HFFc6 (cell line): Measurements from ENCODE around the gene WDR47. TPM values are rescaled to one million over a fixed set of nuclear protein-coding genes. Genes with fewer than 3 reads are reported as not detected.

Experiments
- DNase-seq: peaks from one replicate; pipeline ENCODE4 v3.0.0-alpha.2; 2018
- H3K27ac Mint-ChIP-seq: 2 replicates; pipeline ENCODE4 v1.8.0; 2020; ENCODE audit warnings: mild to moderate bottlenecking, mixed read lengths
- H3K27me3 Mint-ChIP-seq: 2 replicates; pipeline ENCODE4 v1.8.0; 2021; ENCODE audit warnings: mild to moderate bottlenecking, moderate library complexity, mixed read lengths; ENCODE audit not compliant: insufficient read depth
- H3K36me3 Mint-ChIP-seq: 2 replicates; pipeline ENCODE4 v1.8.0; 2021; ENCODE audit warnings: low read depth, mixed read lengths
- H3K4me1 Mint-ChIP-seq: 2 replicates; pipeline ENCODE4 v1.8.0; 2020; ENCODE audit warnings: low read depth, mixed read lengths
- H3K4me3 Mint-ChIP-seq: 2 replicates; pipeline ENCODE4 v1.8.0; 2020; ENCODE audit warnings: mild to moderate bottlenecking, moderate library complexity, mixed read lengths
- H3K9me3 Mint-ChIP-seq: 2 replicates; pipeline ENCODE4 v1.8.0; 2020; ENCODE audit warnings: mild to moderate bottlenecking, mixed read lengths
- total RNA-seq, 6 experiments: library from RNA; stranded (reverse); fragmentation: NEBNext Ultra II Directional; extraction: Animal tissue kit (Norgen Biotek cat#: 25700); gene quantifications; 2 replicates in 1 of 6; 3 replicates in 5 of 6; pipeline ENCODE4 v1.2.3, GENCODE V29; 2021
- TF ChIP-seq, protein P1 (sequence below): fragments of 200-600 bp; sonication (generic); IDR thresholded peaks from 2 replicates; pipeline ENCODE4 v1.5.0; 2021; ENCODE audit warnings: antibody characterized with exemption, mild to moderate bottlenecking

The WDR47 gene
- total RNA-seq, 6 experiments from 2014 or later: 13.8 to 18.2 (median 17.5) TPM

DNA sequence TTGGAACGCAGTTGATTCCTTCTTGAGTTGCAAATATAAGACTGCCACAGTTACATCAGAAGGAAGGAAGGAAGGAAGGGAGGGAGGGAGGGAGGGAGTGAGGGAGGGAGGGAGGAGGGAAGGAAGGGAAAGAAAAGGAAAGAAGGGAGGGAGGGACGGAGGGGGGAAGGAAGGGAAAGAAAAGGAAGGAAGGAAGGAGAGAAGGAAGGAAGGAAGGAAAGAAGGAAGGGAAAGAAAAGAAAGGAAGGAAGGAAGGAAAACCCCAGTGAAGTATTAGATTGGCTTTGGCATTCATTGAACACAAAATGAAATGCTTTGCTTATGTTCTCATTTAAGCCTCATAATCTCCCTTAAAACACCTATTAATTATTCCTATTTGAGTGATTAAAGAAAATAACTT is 6.4 kb upstream of the WDR47 start:
- TF ChIP-seq, protein P1, sequence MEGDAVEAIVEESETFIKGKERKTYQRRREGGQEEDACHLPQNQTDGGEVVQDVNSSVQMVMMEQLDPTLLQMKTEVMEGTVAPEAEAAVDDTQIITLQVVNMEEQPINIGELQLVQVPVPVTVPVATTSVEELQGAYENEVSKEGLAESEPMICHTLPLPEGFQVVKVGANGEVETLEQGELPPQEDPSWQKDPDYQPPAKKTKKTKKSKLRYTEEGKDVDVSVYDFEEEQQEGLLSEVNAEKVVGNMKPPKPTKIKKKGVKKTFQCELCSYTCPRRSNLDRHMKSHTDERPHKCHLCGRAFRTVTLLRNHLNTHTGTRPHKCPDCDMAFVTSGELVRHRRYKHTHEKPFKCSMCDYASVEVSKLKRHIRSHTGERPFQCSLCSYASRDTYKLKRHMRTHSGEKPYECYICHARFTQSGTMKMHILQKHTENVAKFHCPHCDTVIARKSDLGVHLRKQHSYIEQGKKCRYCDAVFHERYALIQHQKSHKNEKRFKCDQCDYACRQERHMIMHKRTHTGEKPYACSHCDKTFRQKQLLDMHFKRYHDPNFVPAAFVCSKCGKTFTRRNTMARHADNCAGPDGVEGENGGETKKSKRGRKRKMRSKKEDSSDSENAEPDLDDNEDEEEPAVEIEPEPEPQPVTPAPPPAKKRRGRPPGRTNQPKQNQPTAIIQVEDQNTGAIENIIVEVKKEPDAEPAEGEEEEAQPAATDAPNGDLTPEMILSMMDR: no peak
- H3K27ac Mint-ChIP-seq: no peak overlapping the region
- H3K4me1 Mint-ChIP-seq: 0 out of 2 replicates have a peak, but pooled peaks cover 7% of the 10 kb centered on the region
- no peaks in the 10 kb centered on the region for H3K9me3 Mint-ChIP-seq
- peaks cover 4% of the 10 kb centered on the region for H3K27me3 Mint-ChIP-seq
- no peaks in the 10 kb centered on the region for H3K36me3 Mint-ChIP-seq
- no peak for DNase-seq
- no peak overlapping the region for H3K4me3 Mint-ChIP-seq

DNA sequence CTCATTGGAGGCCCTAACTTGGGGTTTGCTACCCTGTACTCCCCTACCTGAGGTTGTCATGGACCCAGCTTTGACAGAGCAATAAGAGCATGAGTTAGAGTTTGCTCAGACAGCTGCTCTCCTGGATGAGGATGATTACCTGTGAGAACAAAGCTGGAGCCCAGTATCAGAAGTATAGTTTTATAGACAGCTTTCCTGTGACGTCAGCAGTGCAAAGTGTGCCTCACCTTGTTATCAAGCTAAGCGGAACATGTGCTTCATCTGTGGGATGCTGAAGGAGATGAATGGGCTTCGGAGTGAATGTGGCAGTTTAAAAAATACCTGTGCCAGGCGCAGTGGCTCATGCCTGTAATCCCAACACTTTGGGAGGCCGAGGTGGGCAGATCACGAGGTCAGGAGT is 5.4 kb upstream of the WDR47 start:
- no peak for DNase-seq
- TF ChIP-seq, protein P1: no peak
- no peaks in the 10 kb centered on the region for H3K9me3 Mint-ChIP-seq
- H3K4me1 Mint-ChIP-seq: 0 out of 2 replicates have a peak, but pooled peaks cover 7% of the 10 kb centered on the region
- no peak overlapping the region for H3K4me3 Mint-ChIP-seq
- H3K36me3 Mint-ChIP-seq: no peaks in the 10 kb centered on the region
- H3K27me3 Mint-ChIP-seq: peaks cover 4% of the 10 kb centered on the region; the same call in 1 of the 2 replicates
- H3K27ac Mint-ChIP-seq: no peak overlapping the region

DNA sequence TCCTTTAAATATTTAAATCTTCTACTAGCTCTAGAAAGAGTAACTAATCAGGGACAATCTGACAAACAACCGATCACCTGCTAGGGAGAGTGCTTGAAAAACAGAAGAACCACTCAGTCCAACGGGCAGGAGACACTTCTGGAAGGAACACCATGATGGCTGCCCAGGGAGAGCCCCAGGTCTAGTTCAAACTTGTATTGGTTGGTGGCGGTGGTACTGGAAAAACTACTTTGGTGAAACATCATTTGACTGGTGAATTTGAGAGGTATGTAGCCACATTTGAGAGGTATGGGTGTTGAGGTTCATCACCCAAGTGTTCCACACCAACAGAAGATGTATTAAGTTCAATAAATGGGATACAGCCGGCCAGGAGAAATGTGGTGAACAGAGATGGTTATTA is 4.8 kb upstream of the WDR47 start:
- no peak overlapping the region for H3K4me3 Mint-ChIP-seq

DNA sequence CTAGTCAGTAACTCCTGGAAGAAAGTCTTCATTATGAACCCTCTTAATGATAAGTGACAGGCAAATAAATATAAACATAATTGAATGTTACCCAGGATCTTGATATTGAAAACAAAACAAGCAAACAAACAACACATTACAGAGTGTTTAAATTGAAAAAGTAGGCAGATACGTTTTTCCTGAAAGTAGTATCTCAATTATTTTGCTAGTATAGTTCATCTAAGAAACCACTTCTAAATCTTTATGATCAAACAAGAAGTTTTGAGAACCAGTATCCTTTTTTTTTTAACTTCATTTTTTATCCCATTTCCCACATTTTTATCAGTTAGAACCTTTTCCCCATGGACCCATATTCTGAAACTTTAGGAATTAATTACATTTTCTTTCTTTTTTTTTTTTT is 3.7 kb upstream of the WDR47 start:
- no peak overlapping the region for H3K4me3 Mint-ChIP-seq
- TF ChIP-seq, protein P1: no peak

More for the DNA sequence above, 4.8 kb upstream of the WDR47 start:
- H3K27ac Mint-ChIP-seq: no peak overlapping the region
- TF ChIP-seq, protein P1: no peak
- H3K4me1 Mint-ChIP-seq: 0 out of 2 replicates have a peak, but pooled peaks cover 7% of the 10 kb centered on the region
- no peaks in the 10 kb centered on the region for H3K9me3 Mint-ChIP-seq
- no peak for DNase-seq
- H3K36me3 Mint-ChIP-seq: no peaks in the 10 kb centered on the region
- peaks cover 4% of the 10 kb centered on the region; the same call in 1 of the 2 replicates for H3K27me3 Mint-ChIP-seq

DNA sequence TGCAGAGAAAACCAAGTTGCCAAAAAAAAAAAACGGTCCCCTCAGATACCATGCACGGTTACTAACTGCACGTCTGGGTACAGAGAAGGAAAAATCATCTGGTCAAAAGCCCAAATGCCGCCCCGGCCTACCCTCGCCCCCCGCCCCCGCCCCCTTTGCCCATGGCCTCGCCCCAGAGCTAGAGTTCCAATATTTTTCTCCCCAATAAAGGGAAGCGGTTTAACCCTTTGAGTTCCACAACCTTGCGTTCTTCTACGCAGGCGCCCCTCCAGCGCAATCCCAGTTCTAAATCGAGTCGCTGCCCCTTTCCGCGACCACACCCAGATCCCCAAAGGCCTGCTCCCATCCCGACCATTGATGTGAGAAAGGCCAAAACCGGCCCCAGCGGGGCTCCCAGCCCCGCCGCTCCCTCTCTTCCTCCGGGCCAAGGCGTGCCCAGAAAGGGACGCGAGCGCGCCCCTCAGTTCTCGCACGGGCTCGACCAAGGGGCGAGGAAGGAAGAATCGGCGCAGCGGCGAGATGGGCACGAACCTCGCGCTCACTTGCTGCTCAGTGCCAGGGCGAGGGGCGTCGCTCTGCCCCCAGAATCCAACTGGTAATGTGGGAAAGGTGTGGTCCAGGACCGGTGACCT is 797 bp downstream of the WDR47 start:
- Mint-ChIP-seq H3K4me1 (peaks cover 9% of the 10 kb centered on the region), H3K9me3 (no peaks in the 10 kb centered on the region), H3K36me3 (no peaks in the 10 kb centered on the region), H3K27ac (peak overlapping the region; percentile 79), H3K4me3 (peak overlapping the region; percentile 94), H3K27me3 (no peaks in the 10 kb centered on the region)
- no peak for DNase-seq
- TF ChIP-seq, protein P1: no peak

More for the DNA sequence above, 3.7 kb upstream of the WDR47 start:
- H3K4me1 Mint-ChIP-seq: peaks cover 8% of the 10 kb centered on the region
- no peak for DNase-seq
- H3K9me3 Mint-ChIP-seq: no peaks in the 10 kb centered on the region
- H3K27ac Mint-ChIP-seq: no peak overlapping the region
- H3K27me3 Mint-ChIP-seq: peaks cover 4% of the 10 kb centered on the region; the same call in 1 of the 2 replicates
- no peaks in the 10 kb centered on the region for H3K36me3 Mint-ChIP-seq
